ENCODE data around the gene LEMD3. TPM values are rescaled to one million over a fixed set of nuclear protein-coding genes. Genes with fewer than 3 reads are reported as not detected.

Gene LEMD3
- total and polyA plus RNA-seq, 4 donors = 29.0 to 53.4 (median 34.5) TPM

DNA sequence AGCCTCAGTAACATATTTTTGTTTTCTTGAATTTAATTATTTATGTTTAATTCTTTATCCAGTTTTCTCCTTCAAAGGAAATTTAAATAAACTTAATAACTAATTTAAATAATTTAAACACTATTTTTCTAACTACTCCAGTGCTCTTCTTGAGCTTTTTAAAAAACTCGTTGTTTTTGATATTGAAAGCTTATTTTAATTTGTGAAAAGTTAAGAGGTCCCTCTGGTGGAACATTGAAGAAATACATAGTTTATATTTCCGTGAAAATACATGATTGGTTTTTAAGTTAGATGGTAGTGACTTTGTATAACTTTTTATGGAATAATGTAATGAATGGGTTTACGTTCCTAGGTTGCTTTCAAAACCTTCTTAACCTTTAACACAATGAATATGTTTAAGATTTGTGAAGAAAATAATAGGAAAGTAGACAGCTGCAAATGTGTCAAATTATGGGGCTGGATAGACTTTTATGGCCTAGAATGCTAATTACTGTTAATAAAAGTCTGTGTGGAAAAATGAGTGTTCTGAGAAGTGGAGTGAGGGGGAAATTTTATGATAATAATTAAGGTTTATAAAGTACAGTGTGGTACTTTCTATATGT is 63.2 kb downstream of the LEMD3 start:
- Histone ChIP-seq H3K4me1 (ENCODE audit: control insufficient read depth, insufficient read depth, low read length) (no peaks in the 10 kb centered on the region), H3K27me3 (ENCODE audit: control insufficient read depth, insufficient read depth, low read length) (no peaks in the 10 kb centered on the region), H3K36me3 (ENCODE audit: control insufficient read depth, insufficient read depth, low read length) (no peaks in the 10 kb centered on the region), H3K9me3 (ENCODE audit: control insufficient read depth, insufficient read depth, low read length) (peaks cover 7% of the 10 kb centered on the region), H3K4me3 (ENCODE audit: low read depth, low read length) (no peak overlapping the region), H3K27ac (ENCODE audit: low read depth, low read length) (no peak overlapping the region)
- WGBS (ENCODE audit: insufficient coverage) = no CpG with 5 or more reads among the region's 3 CpGs
- DNase-seq (ENCODE audit: low read depth in 4 of 6, low spot score in 6 of 6) = peak in 4 of 6 donors; percentile 1 to 59 (median 22)

DNA sequence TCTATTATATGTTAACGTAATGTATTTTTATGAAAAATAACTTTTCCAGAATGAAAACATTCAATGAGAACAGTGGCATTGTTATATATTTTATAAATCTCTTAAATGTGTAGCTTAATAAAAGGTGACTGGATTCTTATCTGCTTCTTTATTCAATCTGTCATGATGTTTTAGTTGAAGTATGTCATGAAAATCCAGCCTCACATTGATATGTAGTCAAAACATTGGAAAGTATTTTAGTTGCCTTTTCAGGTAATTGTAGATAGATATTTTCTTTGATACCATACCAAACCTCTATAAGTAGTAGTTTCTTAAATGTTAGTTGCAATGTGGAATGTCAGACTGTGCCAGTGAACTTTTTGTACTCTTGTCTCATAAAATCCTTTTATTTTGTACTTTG is 67.8 kb downstream of the LEMD3 start:
- H3K4me1 ChIP-seq (ENCODE audit: control insufficient read depth, insufficient read depth, low read length) = no peaks in the 10 kb centered on the region
- WGBS (ENCODE audit: insufficient coverage) = no CpG with 5 or more reads among the region's 1 CpG
- H3K4me3 ChIP-seq (ENCODE audit: low read depth, low read length) = no peak overlapping the region
- H3K9me3 ChIP-seq (ENCODE audit: control insufficient read depth, insufficient read depth, low read length) = no peaks in the 10 kb centered on the region
- DNase-seq (ENCODE audit: low read depth in 4 of 6, low spot score in 6 of 6) = no peak
- H3K27me3 ChIP-seq (ENCODE audit: control insufficient read depth, insufficient read depth, low read length) = no peaks in the 10 kb centered on the region
- no peak overlapping the region for H3K27ac ChIP-seq (ENCODE audit: low read depth, low read length)
- no peaks in the 10 kb centered on the region for H3K36me3 ChIP-seq (ENCODE audit: control insufficient read depth, insufficient read depth, low read length)

DNA sequence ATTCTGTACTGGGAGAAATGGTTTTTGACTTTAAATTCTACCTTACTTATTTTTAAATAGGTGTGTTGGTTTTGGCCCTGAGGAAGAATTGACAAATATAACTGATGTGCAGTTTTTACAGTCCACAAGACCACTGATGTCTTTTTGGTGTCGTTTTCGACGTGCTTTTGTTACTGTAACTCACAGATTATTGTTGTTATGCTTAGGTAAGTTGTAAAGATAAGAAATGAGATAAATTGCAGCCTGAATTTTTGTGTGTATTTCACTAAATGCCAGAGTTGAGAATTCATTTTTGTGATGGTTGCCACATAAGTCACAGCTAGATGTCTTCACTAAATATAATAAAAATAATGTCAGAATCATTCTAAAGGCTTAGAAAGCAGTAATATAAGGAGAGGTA is 69.2 kb downstream of the LEMD3 start:
- Histone ChIP-seq H3K36me3 (ENCODE audit: control insufficient read depth, insufficient read depth, low read length) (no peaks in the 10 kb centered on the region), H3K27me3 (ENCODE audit: control insufficient read depth, insufficient read depth, low read length) (no peaks in the 10 kb centered on the region), H3K4me3 (ENCODE audit: low read depth, low read length) (no peak overlapping the region), H3K4me1 (ENCODE audit: control insufficient read depth, insufficient read depth, low read length) (no peaks in the 10 kb centered on the region), H3K27ac (ENCODE audit: low read depth, low read length) (no peak overlapping the region), H3K9me3 (ENCODE audit: control insufficient read depth, insufficient read depth, low read length) (no peaks in the 10 kb centered on the region)
- no CpG with 5 or more reads among the region's 3 CpGs for WGBS (ENCODE audit: insufficient coverage)
- no peak for DNase-seq (ENCODE audit: low read depth in 4 of 6, low spot score in 6 of 6)

DNA sequence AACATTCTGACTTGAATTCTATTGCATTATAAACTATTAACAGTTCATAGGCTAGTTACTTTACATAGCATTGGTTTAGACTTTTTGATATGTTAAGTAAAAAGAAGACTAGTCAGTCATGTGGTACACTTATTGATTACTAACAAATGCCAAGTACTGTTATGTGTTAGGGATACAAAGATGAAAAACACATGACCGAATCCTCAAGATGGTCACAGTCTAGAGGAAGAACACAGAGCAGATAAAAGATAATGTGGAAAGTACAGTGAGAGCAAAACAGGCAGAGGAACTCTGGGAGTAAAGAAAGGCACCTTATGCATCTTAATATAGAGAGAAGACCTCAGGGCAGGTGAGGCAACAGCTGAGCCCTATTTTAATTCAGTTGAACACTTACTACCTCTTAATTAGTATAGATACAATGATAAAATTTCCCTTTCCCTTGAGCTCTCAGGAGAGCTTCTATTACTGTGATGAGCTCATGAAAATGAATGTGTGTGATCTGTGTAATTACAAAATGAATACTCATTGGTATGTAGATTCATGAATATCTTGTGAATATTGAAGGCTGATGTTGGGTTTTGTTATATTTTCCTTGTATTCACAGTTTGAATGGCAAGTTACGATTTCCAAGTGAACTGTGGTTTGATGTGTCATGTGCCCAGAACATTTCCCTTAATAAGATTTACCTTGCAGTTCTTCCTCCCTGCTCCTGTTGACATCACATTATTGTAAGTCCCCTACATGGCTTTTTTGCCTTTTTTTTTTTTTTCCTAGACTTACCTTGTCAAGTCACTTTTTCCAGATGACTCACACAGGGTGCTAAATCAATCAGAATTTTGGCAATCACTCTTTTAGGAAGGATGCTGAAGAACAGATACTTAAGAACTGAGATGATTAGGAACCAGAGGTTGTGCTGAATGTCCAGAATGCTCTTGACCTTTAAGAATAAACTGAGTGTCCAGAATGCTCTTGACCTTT is 79.6 kb downstream of the LEMD3 start:
- H3K27ac ChIP-seq (ENCODE audit: low read depth, low read length) = no peak overlapping the region
- DNase-seq (ENCODE audit: low read depth in 4 of 6, low spot score in 6 of 6) = peak in 1 of 6 donors; percentile 14

GRCh38 chr12:65252515-65252914 is 83.1 kb downstream of the LEMD3 start:
- H3K27ac ChIP-seq (ENCODE audit: low read depth, low read length) = no peak overlapping the region
- H3K4me3 ChIP-seq (ENCODE audit: low read depth, low read length) = no peak overlapping the region
- no peaks in the 10 kb centered on the region for H3K9me3 ChIP-seq (ENCODE audit: control insufficient read depth, insufficient read depth, low read length)
- H3K27me3 ChIP-seq (ENCODE audit: control insufficient read depth, insufficient read depth, low read length) = no peaks in the 10 kb centered on the region
- 90% methylated on average over 1 of the region's 1 CpG for WGBS (ENCODE audit: insufficient coverage)
- H3K36me3 ChIP-seq (ENCODE audit: control insufficient read depth, insufficient read depth, low read length) = no peaks in the 10 kb centered on the region
- no peak for DNase-seq (ENCODE audit: low read depth in 4 of 6, low spot score in 6 of 6)
- no peaks in the 10 kb centered on the region for H3K4me1 ChIP-seq (ENCODE audit: control insufficient read depth, insufficient read depth, low read length)

More for the DNA sequence above, 79.6 kb downstream of the LEMD3 start:
- Histone ChIP-seq H3K4me3 (ENCODE audit: low read depth, low read length) (no peak overlapping the region), H3K4me1 (ENCODE audit: control insufficient read depth, insufficient read depth, low read length) (no peaks in the 10 kb centered on the region), H3K36me3 (ENCODE audit: control insufficient read depth, insufficient read depth, low read length) (no peaks in the 10 kb centered on the region), H3K27me3 (ENCODE audit: control insufficient read depth, insufficient read depth, low read length) (no peaks in the 10 kb centered on the region), H3K9me3 (ENCODE audit: control insufficient read depth, insufficient read depth, low read length) (no peaks in the 10 kb centered on the region)
- 92% methylated on average over 2 of the region's 2 CpGs for WGBS (ENCODE audit: insufficient coverage)

- Histone ChIP-seq H3K9me3 (ENCODE audit: control insufficient read depth, insufficient read depth, low read length) (no peaks in the 10 kb centered on the region), H3K27me3 (ENCODE audit: control insufficient read depth, insufficient read depth, low read length) (no peaks in the 10 kb centered on the region), H3K4me3 (ENCODE audit: low read depth, low read length) (no peak overlapping the region), H3K36me3 (ENCODE audit: control insufficient read depth, insufficient read depth, low read length) (no peaks in the 10 kb centered on the region), H3K4me1 (ENCODE audit: control insufficient read depth, insufficient read depth, low read length) (no peaks in the 10 kb centered on the region), H3K27ac (ENCODE audit: low read depth, low read length) (no peak overlapping the region)
- DNase-seq (ENCODE audit: low read depth in 4 of 6, low spot score in 6 of 6) = peak in 2 of 6 donors; percentile 28 to 87
Observed at GRCh38 chr12:65257986-65258385, 88.6 kb downstream of the LEMD3 start.

- no peak overlapping the region for H3K27ac ChIP-seq (ENCODE audit: low read depth, low read length)
- no peaks in the 10 kb centered on the region for H3K4me1 ChIP-seq (ENCODE audit: control insufficient read depth, insufficient read depth, low read length)
- no peaks in the 10 kb centered on the region for H3K27me3 ChIP-seq (ENCODE audit: control insufficient read depth, insufficient read depth, low read length)
- no peak overlapping the region for H3K4me3 ChIP-seq (ENCODE audit: low read depth, low read length)
- DNase-seq (ENCODE audit: low read depth in 4 of 6, low spot score in 6 of 6) = no peak
- H3K9me3 ChIP-seq (ENCODE audit: control insufficient read depth, insufficient read depth, low read length) = no peaks in the 10 kb centered on the region
- no peaks in the 10 kb centered on the region for H3K36me3 ChIP-seq (ENCODE audit: control insufficient read depth, insufficient read depth, low read length)
Observed at GRCh38 chr12:65259501-65259900, 90.1 kb downstream of the LEMD3 start.

GRCh38 chr12:65263777-65264176 is 94.4 kb downstream of the LEMD3 start:
- H3K36me3 ChIP-seq (ENCODE audit: control insufficient read depth, insufficient read depth, low read length) = no peaks in the 10 kb centered on the region
- H3K27ac ChIP-seq (ENCODE audit: low read depth, low read length) = no peak overlapping the region
- no peaks in the 10 kb centered on the region for H3K27me3 ChIP-seq (ENCODE audit: control insufficient read depth, insufficient read depth, low read length)
- WGBS (ENCODE audit: insufficient coverage) = no CpG with 5 or more reads among the region's 4 CpGs
- H3K4me1 ChIP-seq (ENCODE audit: control insufficient read depth, insufficient read depth, low read length) = no peaks in the 10 kb centered on the region
- no peak for DNase-seq (ENCODE audit: low read depth in 4 of 6, low spot score in 6 of 6)
- H3K9me3 ChIP-seq (ENCODE audit: control insufficient read depth, insufficient read depth, low read length) = no peaks in the 10 kb centered on the region
- no peak overlapping the region for H3K4me3 ChIP-seq (ENCODE audit: low read depth, low read length)

DNA sequence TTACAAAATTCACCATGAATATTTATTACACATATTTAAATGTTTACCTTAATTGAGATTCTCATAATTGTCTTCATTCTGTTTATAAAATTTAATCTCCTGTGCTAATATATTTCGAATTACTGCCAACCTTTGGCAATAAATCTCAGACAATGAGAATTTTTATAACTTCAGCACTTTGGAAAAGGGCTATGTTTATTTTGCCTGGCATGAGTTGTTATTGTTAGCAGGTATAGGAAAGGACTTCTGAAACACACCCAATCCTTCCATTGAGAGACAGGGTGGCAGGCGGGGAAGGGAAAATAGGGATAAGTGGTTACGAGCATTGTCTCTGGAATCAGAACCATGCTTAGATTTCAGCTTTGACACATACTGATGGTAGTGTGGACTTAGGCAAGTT is 97.0 kb downstream of the LEMD3 start:
- no peak for DNase-seq (ENCODE audit: low read depth in 4 of 6, low spot score in 6 of 6)
- H3K4me1 ChIP-seq (ENCODE audit: control insufficient read depth, insufficient read depth, low read length) = no peaks in the 10 kb centered on the region
- no peaks in the 10 kb centered on the region for H3K9me3 ChIP-seq (ENCODE audit: control insufficient read depth, insufficient read depth, low read length)
- no peak overlapping the region for H3K4me3 ChIP-seq (ENCODE audit: low read depth, low read length)
- H3K27me3 ChIP-seq (ENCODE audit: control insufficient read depth, insufficient read depth, low read length) = no peaks in the 10 kb centered on the region
- H3K27ac ChIP-seq (ENCODE audit: low read depth, low read length) = no peak overlapping the region
- no CpG with 5 or more reads among the region's 3 CpGs for WGBS (ENCODE audit: insufficient coverage)
- no peaks in the 10 kb centered on the region for H3K36me3 ChIP-seq (ENCODE audit: control insufficient read depth, insufficient read depth, low read length)

- H3K4me1 ChIP-seq (ENCODE audit: control insufficient read depth, insufficient read depth, low read length) = no peaks in the 10 kb centered on the region
- no CpG with 5 or more reads among the region's 1 CpG for WGBS (ENCODE audit: insufficient coverage)
- DNase-seq (ENCODE audit: low read depth in 4 of 6, low spot score in 6 of 6) = no peak
Observed at GRCh38 chr12:65269603-65270002, 100.2 kb downstream of the LEMD3 start.

More at GRCh38 chr12:65269603-65270002, 100.2 kb downstream of the LEMD3 start:
- no peaks in the 10 kb centered on the region for H3K27me3 ChIP-seq (ENCODE audit: control insufficient read depth, insufficient read depth, low read length)
- no peak overlapping the region for H3K4me3 ChIP-seq (ENCODE audit: low read depth, low read length)
- H3K27ac ChIP-seq (ENCODE audit: low read depth, low read length) = no peak overlapping the region
- no peaks in the 10 kb centered on the region for H3K36me3 ChIP-seq (ENCODE audit: control insufficient read depth, insufficient read depth, low read length)
- no peaks in the 10 kb centered on the region for H3K9me3 ChIP-seq (ENCODE audit: control insufficient read depth, insufficient read depth, low read length)
